Embryonic facial prominence (tissue), 1 donor: ENCODE results near the gene HIBADH.

ENCODE experiments used
- DNase-seq: peaks from one replicate; pipeline ENCODE4 v3.0.0-alpha.2; 2016; ENCODE audit errors: extremely low spot score

HIBADH gene

DNA sequence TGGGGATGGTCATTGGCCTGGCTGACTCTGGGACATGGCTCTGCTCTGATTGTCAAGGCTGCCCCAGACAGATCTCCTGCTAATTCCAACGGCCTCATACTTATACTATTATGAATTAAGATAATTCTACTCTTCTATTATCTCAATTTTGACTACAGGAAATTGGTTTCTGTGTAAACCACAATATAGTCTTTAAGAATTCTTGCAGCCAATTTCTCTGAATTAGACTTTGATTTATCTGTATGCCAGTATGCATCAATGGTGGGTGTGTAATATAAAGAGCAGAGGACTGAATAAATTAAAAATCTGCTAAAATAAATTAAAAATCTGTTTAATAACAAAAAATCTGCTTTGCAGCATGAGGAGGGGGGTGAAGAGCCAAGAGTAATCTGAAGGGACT lies 27.0 kb downstream of the HIBADH start:
- DNase-seq: no peak

GRCh38 chr7:27634671-27635493 lies 27.8 kb downstream of the HIBADH start:
- no peak for DNase-seq

DNA sequence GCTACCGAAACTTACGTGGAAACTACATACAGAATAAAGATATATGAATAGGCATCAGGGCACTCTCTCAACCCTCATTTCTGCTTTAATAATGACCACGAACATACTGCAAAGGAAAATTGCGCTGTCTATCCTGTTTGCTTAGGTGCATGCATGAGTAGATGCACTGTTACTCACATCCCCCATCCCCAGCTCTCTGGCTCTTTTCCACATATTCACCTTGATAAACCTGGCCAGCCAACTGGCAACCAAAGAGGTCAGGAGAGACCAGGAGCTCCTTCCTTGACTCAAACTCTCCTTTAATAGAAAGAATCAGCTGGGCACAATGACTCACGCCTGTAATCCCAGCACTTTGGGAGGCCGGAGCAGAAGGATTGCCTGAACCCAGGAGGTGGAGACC lies 29.6 kb downstream of the HIBADH start:
- DNase-seq: no peak

DNA sequence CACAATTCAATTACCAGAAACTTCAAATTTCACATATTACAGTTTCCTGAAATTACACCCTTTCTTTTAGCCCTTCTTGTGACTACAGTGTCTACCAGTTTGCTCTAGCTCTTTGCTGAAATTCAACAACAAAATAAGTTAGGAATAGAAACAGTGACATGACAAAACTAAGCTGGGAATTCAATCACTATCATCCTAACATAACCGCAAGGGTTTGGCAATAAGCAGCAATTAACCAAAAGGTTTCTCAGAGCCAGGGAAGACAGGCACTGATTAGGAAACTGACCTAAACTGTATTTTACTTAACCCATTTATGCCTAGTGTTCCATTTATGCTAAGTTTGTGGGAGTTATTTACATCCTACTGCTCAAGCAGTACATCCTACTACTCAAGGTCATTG lies 31.3 kb downstream of the HIBADH start:
- DNase-seq: no peak

DNA sequence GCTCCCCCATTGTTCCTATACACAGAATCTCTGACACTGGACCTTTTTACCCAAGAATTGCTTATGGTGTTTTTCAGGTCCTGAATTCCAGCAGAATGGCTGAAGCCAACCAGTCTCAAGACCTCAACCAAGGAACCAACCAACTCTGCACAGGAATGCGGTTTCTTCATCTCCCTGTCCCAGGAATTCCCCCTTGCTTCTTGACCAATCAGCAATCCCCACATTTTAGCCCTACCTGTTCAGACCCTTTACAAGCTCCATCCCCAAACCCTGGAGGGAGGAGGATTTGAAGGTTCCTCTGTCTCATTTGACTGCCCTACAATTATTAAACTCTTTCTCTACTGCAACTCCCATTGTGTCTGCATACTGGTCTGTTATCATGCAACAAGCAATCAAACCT lies 35.5 kb downstream of the HIBADH start:
- no peak for DNase-seq

DNA sequence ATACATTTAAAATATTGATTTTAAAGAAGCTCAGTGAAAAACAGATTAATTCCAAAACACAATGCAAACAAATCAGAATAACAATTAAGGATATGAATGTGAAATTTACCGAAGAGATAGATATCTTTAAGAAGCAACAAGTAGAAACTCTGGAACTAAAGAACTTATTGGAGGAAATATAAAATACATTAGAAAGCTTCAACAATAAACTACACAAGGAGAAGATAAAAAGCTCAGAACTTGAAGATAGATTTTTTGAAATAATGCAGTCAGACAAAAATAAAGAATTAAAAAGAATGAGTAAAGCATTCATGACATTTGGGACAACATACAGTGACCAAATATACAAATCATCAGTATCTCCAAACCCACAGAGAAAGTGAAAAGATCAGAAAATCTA lies 43.2 kb downstream of the HIBADH start:
- no peak for DNase-seq

GRCh38 chr7:27617651-27618381 lies 44.9 kb downstream of the HIBADH start:
- DNase-seq: no peak

GRCh38 chr7:27616914-27617548 lies 45.7 kb downstream of the HIBADH start:
- DNase-seq: no peak

GRCh38 chr7:27616186-27616491 lies 46.5 kb downstream of the HIBADH start:
- no peak for DNase-seq

- DNase-seq: no peak
Measured at GRCh38 chr7:27615420-27616185, 47.1 kb downstream of the HIBADH start.

- DNase-seq: no peak
Measured at GRCh38 chr7:27614095-27614494, 48.6 kb downstream of the HIBADH start.

GRCh38 chr7:27611059-27611458 lies 51.6 kb downstream of the HIBADH start:
- DNase-seq: no peak

- DNase-seq: no peak
Measured at GRCh38 chr7:27608776-27609495, 53.7 kb downstream of the HIBADH start.

GRCh38 chr7:27607210-27607606 lies 55.5 kb downstream of the HIBADH start:
- DNase-seq: no peak

DNA sequence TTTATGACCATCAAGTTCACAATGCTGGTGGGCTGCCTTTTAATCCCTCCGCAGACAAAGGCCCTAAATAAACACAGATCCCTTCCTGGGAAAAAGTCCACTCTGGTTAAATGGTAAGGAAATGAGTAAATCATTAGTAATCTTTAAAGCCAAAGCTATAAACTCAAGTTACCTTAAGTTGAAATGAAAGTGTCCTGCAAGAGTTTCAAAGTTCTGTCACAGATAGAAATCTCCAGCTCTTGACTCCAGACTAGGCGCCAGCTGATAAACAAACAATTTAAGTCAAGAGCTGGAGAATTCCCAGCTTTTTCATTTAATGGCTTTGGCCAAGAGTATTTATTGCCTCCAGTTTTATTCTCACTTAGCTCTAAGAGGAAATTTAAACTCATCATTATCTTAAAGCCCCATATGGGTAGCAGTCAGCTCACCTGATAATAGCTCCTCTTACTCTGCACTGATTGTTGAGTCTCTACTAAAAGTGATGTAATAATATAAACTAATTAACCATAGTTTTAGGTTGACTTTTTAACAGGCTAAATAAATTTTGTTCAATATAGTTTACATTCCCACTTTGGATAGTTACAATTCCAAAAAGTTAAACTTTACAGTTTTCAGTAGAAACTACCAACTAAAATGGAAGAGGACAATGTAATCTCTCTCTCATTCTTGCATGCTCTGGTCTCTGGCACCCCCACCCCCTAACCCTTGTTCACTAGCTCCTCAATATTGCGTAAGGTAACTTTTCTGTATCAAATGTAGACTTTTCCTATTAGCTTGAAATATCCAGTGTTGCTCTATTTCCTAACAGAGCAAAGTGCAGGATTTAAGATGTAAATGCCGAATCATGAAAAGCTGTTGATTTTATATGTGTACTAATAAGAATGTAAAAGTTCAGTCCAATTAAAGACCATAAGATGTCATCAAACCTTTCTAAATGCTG lies 56.1 kb downstream of the HIBADH start:
- DNase-seq: no peak

DNA sequence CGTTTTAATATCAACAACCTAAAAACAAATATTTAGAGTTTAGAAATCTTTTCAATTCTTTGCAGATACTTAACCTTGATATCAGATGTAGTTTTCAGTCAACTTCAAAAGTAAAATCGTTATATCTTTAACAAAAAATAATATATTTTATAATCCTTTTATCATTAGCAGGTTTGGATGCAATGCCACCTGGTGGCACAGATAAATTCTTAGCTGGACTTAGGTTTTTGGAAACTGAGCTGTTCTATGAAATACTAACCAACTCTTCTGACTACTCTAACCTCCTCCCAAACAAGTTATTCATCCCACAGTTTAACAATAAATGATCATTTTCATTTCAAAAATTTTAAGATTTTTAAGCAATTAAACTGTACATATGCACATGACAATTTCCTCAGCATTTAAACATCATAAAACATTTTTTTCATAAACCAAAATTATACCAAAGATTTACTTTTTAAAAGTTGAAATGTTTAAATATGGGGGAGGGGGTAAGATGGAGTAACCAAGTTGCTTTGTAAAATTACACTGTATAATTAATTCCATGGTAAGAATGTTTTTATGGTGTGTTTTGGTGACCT lies 56.9 kb downstream of the HIBADH start:
- no peak for DNase-seq

DNA sequence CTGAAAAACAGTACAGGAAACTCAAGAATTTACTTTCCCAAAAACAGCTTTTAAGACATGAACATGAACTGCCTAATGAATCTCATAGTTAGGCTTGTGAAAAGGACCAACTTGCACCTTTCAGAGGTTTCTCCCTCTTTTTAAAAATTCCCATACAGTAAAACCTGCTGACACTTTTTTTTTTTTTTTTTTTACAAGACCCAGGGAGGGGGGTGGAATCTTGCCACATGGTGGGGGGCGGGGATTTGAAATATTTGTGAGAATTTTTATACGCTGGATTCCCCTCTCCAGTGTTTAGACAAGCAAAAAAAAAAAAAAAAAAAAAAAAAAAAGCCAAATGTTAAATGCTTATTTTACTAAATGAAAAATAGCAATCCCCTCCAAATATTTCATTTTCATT lies 57.4 kb downstream of the HIBADH start:
- no peak for DNase-seq

- DNase-seq: no peak
Measured at GRCh38 chr7:27603813-27604212, 58.9 kb downstream of the HIBADH start.

GRCh38 chr7:27602766-27603165 lies 59.9 kb downstream of the HIBADH start:
- DNase-seq: no peak

DNA sequence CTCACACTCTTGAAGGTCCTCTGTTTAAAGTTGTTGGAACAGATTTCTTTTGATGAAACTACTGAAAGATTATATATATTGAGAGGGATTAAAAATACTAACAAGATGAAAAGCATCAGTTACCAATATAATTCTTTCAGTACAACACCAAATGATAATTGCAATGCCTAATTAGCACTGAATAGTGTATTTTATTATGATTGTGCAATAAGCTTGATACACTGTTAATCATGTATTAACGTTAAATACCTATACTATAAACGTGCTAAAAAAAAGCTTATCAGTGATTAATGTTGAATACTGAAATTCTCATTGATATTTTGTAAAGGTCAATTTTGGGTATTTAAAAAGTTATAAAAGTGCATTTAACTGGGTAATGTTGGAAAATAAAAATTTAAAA lies 61.5 kb downstream of the HIBADH start:
- DNase-seq: no peak
